ENCODE results near the gene BARX1.

Gene BARX1, protein sequence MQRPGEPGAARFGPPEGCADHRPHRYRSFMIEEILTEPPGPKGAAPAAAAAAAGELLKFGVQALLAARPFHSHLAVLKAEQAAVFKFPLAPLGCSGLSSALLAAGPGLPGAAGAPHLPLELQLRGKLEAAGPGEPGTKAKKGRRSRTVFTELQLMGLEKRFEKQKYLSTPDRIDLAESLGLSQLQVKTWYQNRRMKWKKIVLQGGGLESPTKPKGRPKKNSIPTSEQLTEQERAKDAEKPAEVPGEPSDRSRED

DNA sequence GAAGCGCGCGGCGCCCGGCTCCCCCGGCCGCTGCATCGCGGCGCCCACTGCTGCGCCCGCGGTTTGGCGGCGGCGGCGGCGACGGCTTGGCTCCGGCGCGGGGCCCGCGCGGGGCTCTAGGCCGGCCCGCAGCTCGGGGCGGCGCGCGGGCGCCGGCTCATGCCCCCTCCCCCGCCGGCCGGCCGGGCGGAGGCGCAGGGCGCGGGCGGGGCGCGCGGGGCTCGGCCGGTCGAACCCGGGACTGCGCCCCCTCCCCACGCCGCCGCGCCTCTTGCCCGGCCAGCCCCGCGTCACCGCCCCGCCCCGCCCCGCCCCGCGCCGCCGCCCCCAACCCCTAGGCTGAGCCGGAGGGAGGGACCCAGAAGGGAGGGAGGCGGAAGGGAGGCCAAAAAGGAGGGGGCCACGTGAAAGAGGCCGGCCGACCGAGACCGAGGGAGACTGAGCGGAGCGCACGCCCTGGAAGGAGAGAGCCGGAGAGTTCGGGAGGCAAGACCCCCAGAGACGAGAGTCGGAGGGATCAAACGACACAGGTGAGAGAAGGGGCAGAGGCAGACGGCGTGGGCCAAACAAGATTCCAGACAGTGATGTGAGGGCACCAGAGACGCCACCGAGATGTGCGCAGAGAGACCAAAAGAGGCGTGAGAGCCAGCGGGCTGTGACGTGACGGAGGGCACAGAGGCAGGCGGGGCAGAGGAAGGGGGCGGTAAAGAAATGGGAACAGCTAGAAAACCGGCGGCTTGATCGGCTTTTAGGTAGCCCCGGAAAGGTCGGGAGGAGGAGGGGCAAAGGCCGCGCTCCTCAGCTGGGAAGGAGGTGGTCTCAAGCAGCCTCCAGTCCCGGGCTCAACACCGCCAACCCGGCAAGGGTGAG, at the start of gene BARX1:
Gene BARX1 (minus strand): TSS at position 245 of the 870 bp plus-strand sequence. CDS start 209 bp downstream, at position 36.
- peak within 1 kb of the TSS; percentile 86 for H3K4me3 Mint-ChIP-seq
- peaks cover 41% of the 10 kb centered on the region for H3K4me1 Mint-ChIP-seq (ENCODE audit: low read depth)
- H3K27me3 Mint-ChIP-seq, result peaks cover 42% of the 10 kb centered on the region
- H3K36me3 Mint-ChIP-seq, result peaks cover 2% of the 10 kb centered on the region
- H3K27ac Mint-ChIP-seq, result no peak within 1 kb of the TSS
- H3K9me3 Mint-ChIP-seq (ENCODE audit: low read depth), result no peaks in the 10 kb centered on the region

DNA sequence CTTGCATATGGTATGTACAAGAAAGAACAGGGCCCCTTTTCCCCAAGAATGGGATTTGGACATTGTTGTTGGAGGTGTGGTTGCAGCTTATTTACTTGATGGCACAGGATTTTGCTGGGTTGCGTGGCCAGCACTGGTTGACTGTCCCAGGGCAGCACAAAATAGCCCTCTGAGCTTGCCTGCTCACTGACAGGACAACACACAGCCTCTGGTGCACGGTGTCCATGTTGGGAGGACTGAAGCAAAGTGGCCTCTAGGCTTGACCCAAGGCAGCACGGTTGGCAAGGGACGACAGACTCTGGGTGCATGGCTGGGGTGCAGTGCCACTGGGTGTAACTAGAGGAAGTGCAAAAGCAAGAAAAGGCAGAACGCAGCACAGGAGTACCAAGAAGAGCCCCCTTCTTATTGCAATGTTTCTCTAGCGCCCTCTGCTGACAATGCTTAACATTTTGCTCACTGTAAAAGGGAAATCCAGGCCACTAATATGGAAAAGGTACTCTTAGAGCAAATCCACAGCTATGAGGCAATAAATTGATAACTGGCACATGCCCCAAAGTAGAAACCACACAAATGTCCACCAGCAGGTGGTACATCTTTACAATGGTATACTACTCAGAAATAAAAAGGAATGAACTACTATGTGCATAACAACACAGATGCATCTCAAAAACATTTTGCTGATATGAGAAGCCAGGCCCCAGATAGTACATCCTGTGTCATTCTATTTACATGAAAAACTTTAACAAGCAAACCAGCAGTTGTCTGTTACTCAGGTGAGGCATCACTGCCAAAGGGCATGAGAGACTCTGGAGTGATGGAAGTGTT, 47.4 kb upstream of the BARX1 start:
- no peak overlapping the region for H3K4me3 Mint-ChIP-seq
- no peaks in the 10 kb centered on the region for H3K4me1 Mint-ChIP-seq (ENCODE audit: low read depth)
- peaks cover 7% of the 10 kb centered on the region for H3K27me3 Mint-ChIP-seq
- no peak overlapping the region for H3K27ac Mint-ChIP-seq
- H3K9me3 Mint-ChIP-seq (ENCODE audit: low read depth), result peaks cover 4% of the 10 kb centered on the region
- peaks cover 9% of the 10 kb centered on the region for H3K36me3 Mint-ChIP-seq

DNA sequence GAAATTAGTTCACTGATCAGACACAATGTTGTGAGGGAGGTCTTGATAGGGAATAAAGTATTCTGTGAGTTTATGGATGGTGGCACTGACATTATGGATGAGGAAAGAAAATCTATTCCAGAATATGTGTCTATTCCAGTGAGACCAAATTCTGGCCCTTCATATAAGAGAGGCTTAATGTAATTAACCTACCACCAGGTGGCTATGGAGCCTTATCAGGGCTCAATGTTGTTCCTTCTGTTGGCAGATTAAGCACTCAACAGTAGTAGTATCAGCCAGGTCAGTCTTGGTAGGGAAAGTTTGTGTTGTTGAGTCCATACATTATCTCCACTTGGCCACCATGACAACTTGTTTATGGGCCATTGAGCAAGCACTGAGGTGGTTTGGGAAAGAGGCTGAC, 41.7 kb upstream of the BARX1 start:
- no peaks in the 10 kb centered on the region for H3K4me1 Mint-ChIP-seq (ENCODE audit: low read depth)
- H3K36me3 Mint-ChIP-seq, result peaks cover 5% of the 10 kb centered on the region
- no peak overlapping the region for H3K4me3 Mint-ChIP-seq
- peaks cover 4% of the 10 kb centered on the region for H3K9me3 Mint-ChIP-seq (ENCODE audit: low read depth)
- peaks cover 5% of the 10 kb centered on the region for H3K27me3 Mint-ChIP-seq
- H3K27ac Mint-ChIP-seq, result no peak overlapping the region

DNA sequence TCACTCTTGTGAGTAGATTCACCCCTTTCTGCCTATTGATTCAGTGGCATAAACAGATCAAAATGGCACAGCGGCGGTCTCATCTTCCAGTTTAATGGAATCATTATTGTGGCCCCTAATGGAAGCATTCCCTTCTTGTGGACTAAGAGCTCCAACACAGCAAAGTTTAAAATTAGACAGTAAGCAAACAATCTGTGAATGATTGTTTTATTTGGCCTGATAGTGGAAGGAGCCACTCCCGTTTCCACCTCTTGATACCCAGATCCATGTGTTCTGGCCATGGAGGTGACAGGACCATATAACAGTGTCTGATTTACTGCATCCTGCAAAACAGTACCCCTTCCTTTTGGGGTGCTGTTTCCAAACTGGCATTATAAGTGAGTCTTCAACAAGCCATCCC, 41.2 kb upstream of the BARX1 start:
- Mint-ChIP-seq H3K4me3 (no peak overlapping the region), H3K27ac (no peak overlapping the region), H3K36me3 (peaks cover 6% of the 10 kb centered on the region), H3K9me3 (ENCODE audit: low read depth) (peaks cover 4% of the 10 kb centered on the region), H3K27me3 (peaks cover 5% of the 10 kb centered on the region), H3K4me1 (ENCODE audit: low read depth) (no peaks in the 10 kb centered on the region)

DNA sequence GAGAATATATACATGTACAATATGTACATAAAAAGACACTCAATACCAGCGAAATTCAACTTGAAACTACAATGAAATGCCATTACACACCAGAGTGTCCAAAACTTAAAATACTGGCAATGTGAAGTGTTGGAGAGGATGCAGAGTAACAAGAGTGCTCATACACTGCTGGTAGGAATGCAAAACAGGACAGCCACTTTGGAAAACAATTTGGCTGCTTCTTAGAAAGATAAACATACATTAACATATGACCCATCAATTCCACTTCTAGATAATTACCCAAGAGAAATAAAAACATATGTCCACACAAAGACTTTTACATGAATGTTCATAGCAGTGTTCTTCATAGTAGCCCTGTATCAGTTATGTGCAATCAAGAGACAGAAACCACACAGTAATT, 39.4 kb upstream of the BARX1 start:
- Mint-ChIP-seq H3K36me3 (peaks cover 9% of the 10 kb centered on the region), H3K9me3 (ENCODE audit: low read depth) (peaks cover 13% of the 10 kb centered on the region), H3K27ac (no peak overlapping the region), H3K4me1 (ENCODE audit: low read depth) (no peaks in the 10 kb centered on the region), H3K4me3 (no peak overlapping the region), H3K27me3 (peaks cover 9% of the 10 kb centered on the region)

DNA sequence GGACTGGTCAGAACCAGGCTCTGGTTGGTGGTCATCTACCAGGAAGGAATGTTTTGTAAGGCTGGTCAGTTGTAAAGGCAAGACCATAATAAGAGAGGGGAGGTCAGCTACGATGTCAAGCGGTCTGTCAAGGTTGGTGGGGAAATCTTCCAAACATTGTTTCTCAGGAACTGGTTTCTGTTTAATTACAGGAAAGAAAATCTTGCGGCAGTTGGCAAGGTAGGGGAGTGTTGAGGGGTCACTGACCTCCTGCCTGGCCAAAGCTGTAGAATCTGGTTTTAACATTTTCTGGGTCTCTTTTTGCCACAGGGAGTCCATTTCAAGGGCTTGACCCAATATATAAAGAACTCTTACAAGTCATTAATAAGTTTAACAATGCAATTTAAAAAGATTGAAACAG, 39.0 kb upstream of the BARX1 start:
- no peaks in the 10 kb centered on the region for H3K4me1 Mint-ChIP-seq (ENCODE audit: low read depth)
- H3K27ac Mint-ChIP-seq, result no peak overlapping the region
- no peak overlapping the region for H3K4me3 Mint-ChIP-seq
- peaks cover 15% of the 10 kb centered on the region for H3K9me3 Mint-ChIP-seq (ENCODE audit: low read depth)
- H3K36me3 Mint-ChIP-seq, result peaks cover 9% of the 10 kb centered on the region
- peaks cover 9% of the 10 kb centered on the region for H3K27me3 Mint-ChIP-seq

DNA sequence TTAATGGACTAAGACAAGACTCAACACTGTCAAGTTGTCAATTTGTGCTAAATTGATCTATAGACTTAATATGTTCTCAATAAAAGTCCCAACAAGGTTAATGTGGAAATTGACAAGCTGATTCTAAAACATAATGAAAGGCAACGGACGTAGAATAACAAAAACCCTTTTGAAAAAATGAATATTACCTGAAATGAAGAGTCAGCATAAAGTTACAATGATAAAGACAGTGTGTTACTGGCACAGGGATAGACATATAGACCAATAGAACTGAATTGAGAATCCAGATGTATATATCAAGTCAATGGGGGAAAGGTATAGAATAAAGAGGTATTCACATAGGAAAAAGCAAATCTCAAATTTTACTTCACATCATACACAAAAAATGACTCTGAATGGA, 37.7 kb upstream of the BARX1 start:
- Mint-ChIP-seq H3K4me3 (no peak overlapping the region), H3K4me1 (ENCODE audit: low read depth) (no peaks in the 10 kb centered on the region), H3K27ac (no peak overlapping the region), H3K9me3 (ENCODE audit: low read depth) (peaks cover 11% of the 10 kb centered on the region), H3K36me3 (peaks cover 7% of the 10 kb centered on the region), H3K27me3 (peaks cover 9% of the 10 kb centered on the region)

DNA sequence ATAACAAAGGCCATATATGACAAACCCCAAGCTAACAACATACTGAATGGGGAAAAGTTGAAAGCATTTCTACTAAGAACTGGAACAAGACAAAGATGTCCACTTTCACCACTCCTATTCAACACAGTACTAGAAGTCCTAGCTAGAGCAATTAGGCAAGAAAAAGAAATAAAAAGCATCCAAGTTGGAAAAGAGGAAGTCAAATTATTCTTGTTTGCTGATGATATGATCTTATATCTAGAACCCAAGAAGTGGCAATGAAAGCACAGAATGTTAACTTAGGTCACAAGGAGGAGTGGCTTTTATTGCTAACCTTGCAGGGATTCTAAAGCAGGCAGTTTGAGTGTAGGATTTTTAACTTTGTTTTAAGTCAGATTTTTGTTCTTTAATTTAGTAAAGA, 35.3 kb upstream of the BARX1 start:
- Mint-ChIP-seq H3K27me3 (peaks cover 16% of the 10 kb centered on the region), H3K9me3 (ENCODE audit: low read depth) (peaks cover 32% of the 10 kb centered on the region), H3K27ac (no peak overlapping the region), H3K36me3 (peaks cover 17% of the 10 kb centered on the region), H3K4me3 (no peak overlapping the region), H3K4me1 (ENCODE audit: low read depth) (no peaks in the 10 kb centered on the region)

DNA sequence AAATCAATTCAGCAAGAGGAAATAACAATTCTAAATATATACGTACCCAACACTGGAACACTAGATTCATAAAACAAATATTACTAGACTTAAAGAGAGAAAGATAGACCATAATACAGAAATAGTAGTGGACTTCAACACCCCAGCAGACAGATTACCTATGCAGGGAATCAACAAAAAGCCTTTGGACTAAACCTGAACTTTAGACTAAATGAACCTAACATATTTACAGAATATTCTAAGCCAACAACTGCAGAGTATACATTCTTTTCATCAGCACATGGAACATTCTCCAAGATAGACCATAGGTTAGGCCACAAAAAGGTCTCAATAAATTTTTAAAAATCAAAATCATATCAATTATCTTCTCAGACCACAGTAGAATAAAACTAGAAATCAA, 32.9 kb upstream of the BARX1 start:
- H3K27me3 Mint-ChIP-seq, result peaks cover 16% of the 10 kb centered on the region
- no peak overlapping the region for H3K4me3 Mint-ChIP-seq
- no peak overlapping the region for H3K27ac Mint-ChIP-seq
- H3K9me3 Mint-ChIP-seq (ENCODE audit: low read depth), result peaks cover 40% of the 10 kb centered on the region
- H3K4me1 Mint-ChIP-seq (ENCODE audit: low read depth), result no peaks in the 10 kb centered on the region
- H3K36me3 Mint-ChIP-seq, result peaks cover 21% of the 10 kb centered on the region

DNA sequence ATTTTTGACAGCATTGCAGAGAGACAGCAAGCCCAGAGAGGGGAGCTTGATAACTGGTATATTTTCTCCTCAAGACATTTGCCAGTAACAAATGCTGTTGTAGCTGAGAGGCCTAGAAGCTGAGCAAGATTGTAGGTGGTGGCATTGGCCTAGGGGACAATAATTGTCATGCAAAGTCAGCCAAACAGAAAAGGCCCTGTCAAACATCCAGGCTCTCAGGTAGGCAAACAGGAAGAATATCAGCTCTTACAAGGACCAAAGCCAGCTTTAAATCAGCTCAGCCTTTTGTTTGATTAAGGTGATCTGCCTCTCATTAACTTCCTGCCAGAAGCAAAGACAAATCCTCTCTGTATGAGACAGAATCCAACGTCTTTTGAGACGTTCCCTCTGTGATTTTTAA, 29.7 kb upstream of the BARX1 start:
- Mint-ChIP-seq H3K27me3 (peaks cover 21% of the 10 kb centered on the region), H3K36me3 (peaks cover 16% of the 10 kb centered on the region), H3K4me1 (ENCODE audit: low read depth) (no peaks in the 10 kb centered on the region), H3K27ac (no peak overlapping the region), H3K4me3 (no peak overlapping the region), H3K9me3 (ENCODE audit: low read depth) (peaks cover 34% of the 10 kb centered on the region)

DNA sequence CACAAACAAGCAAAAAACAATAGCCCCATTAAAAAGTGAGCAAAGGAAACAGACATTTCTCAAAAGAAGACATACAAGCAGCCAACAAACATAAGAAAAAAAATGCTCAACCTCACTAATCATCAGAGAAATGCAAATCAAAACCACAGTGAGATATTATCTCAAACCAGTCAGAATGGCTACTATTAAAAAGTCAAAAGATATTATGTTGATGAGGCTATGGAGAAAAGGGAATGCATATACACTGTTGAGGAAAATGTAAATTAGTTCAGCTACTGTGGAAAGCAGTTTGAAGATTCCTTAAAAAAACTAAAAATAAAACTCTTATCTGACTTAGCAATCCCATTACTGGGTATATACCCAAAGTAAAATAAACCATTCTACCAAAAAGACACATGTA, 28.7 kb upstream of the BARX1 start:
- Mint-ChIP-seq H3K27me3 (peaks cover 23% of the 10 kb centered on the region), H3K36me3 (peaks cover 16% of the 10 kb centered on the region), H3K4me1 (ENCODE audit: low read depth) (no peaks in the 10 kb centered on the region), H3K4me3 (no peak overlapping the region), H3K9me3 (ENCODE audit: low read depth) (peaks cover 29% of the 10 kb centered on the region), H3K27ac (no peak overlapping the region)

DNA sequence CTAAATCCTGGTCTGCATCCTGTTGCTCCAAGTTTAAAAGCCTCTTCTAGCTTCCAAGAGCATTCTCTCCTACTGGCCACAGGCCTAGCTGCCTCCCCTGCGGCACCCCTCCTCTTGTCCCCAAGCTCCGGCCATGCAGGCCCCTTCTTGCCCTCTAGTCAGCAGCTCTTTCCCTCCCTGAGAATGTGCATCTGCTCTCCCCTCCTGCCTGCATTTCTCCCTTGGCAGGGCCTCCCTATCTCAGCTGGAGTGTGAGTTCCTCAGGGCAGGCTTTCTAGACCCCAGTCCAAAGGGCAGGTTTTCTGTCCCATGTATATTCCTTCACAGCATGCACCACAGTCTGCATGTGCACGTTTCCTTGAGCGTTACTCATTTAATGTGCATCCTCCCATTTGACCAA, 24.6 kb upstream of the BARX1 start:
- H3K4me1 Mint-ChIP-seq (ENCODE audit: low read depth), result no peaks in the 10 kb centered on the region
- H3K9me3 Mint-ChIP-seq (ENCODE audit: low read depth), result peaks cover 4% of the 10 kb centered on the region
- peaks cover 6% of the 10 kb centered on the region for H3K36me3 Mint-ChIP-seq

DNA sequence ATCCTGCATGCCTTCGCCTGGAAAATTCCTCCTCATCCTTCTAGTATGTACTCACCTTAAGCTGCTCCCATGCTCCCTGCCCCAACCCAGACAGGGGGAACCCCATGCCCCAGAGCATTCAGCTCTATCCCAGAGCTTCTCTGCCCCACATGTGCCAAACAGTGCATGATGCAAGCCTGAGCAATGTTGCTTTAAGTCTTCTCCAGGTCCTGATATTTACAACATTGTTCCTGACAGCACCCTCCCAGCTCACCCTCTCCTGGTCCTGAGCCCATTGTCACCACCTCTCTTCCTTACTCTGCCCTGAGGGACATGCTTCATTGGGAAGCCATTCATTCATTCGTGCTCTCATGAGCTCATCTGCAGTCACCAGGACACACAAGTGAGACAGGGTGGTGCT, 23.4 kb upstream of the BARX1 start:
- Mint-ChIP-seq H3K4me3 (no peak overlapping the region), H3K9me3 (ENCODE audit: low read depth) (no peaks in the 10 kb centered on the region), H3K36me3 (peaks cover 2% of the 10 kb centered on the region), H3K27ac (no peak overlapping the region), H3K4me1 (ENCODE audit: low read depth) (no peaks in the 10 kb centered on the region), H3K27me3 (peaks cover 18% of the 10 kb centered on the region)

More for the DNA sequence above, 24.6 kb upstream of the BARX1 start:
- peaks cover 21% of the 10 kb centered on the region for H3K27me3 Mint-ChIP-seq
- no peak overlapping the region for H3K27ac Mint-ChIP-seq
- H3K4me3 Mint-ChIP-seq, result no peak overlapping the region

DNA sequence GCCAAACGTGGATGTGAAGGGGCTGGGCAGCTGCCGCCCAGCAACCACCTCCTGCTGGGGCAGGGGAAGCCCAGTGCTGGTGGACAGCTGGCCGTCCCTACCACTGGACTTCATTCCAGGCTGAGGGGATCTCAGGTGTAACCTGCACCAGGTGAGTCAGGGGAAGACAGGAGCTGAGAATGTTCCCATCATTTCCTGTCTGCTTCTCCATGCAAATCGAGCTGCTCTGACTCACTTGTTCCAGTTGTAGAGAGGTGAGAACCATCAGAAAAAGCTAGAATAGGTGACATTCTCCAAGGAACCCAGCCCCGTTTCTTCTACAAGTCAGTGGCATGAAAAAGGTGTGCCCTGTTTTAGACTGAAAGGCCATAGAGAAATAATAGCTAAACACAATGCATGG, 21.8 kb upstream of the BARX1 start:
- Mint-ChIP-seq H3K4me3 (no peak overlapping the region), H3K27ac (no peak overlapping the region), H3K27me3 (peaks cover 17% of the 10 kb centered on the region), H3K9me3 (ENCODE audit: low read depth) (peaks cover 8% of the 10 kb centered on the region), H3K36me3 (peaks cover 4% of the 10 kb centered on the region), H3K4me1 (ENCODE audit: low read depth) (no peaks in the 10 kb centered on the region)

DNA sequence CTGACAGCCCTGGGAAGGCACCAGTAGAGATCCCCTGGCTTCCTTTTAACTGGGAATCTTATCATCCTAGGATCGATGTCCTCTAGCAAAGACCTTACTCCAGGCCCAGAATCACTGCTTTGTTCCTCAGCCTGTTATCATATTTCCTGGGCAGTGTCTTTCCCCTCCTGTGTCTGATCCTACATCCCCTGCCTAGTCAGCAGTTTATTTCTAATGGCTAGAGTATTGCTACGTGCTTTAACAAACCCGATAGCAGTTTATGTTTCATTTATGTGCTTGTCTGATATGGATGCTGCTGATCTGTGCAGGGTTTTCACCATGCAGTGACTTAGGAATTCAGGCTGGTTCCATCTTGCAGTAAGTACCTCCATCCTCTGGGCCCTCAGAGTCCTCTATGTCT, 20.9 kb upstream of the BARX1 start:
- H3K27ac Mint-ChIP-seq, result no peak overlapping the region
- no peaks in the 10 kb centered on the region for H3K4me1 Mint-ChIP-seq (ENCODE audit: low read depth)
- H3K9me3 Mint-ChIP-seq (ENCODE audit: low read depth), result peaks cover 8% of the 10 kb centered on the region
- no peak overlapping the region for H3K4me3 Mint-ChIP-seq
- peaks cover 12% of the 10 kb centered on the region for H3K27me3 Mint-ChIP-seq
- H3K36me3 Mint-ChIP-seq, result peaks cover 4% of the 10 kb centered on the region

Measured in activated naive CD8-positive, alpha-beta T cell (primary cell).